ENCODE data around the gene PIF1.

PIF1 gene

DNA sequence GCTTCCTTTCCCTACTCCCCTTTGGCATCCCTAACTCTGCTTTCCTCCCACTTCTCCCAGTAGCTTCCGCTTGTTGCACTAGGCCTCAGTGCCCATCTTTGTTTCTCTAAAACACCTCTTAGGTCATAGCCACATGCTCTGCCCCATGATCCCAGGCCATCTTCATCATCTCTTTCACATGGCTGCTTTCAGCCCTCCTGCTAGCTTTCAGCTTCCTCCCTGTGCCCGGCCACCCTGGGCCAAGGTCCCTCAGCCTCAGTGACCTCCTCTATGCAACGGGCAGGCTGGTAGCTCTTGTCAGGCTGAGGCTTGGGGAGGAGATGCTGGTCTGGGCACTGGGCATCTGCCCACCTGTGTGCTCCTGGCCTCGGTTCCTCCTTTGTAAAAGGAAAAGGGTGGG is 18.5 kb upstream of the PIF1 start:
- peak overlapping the region; percentile 21; the same call in 1 of the 2 replicates for H3K4me2 ChIP-seq
- TF ChIP-seq, protein P1, sequence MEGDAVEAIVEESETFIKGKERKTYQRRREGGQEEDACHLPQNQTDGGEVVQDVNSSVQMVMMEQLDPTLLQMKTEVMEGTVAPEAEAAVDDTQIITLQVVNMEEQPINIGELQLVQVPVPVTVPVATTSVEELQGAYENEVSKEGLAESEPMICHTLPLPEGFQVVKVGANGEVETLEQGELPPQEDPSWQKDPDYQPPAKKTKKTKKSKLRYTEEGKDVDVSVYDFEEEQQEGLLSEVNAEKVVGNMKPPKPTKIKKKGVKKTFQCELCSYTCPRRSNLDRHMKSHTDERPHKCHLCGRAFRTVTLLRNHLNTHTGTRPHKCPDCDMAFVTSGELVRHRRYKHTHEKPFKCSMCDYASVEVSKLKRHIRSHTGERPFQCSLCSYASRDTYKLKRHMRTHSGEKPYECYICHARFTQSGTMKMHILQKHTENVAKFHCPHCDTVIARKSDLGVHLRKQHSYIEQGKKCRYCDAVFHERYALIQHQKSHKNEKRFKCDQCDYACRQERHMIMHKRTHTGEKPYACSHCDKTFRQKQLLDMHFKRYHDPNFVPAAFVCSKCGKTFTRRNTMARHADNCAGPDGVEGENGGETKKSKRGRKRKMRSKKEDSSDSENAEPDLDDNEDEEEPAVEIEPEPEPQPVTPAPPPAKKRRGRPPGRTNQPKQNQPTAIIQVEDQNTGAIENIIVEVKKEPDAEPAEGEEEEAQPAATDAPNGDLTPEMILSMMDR (conservative IDR thresholded peaks at IDR 0.05; ENCODE audit: low read depth, low read length): no peak
- H3K79me2 ChIP-seq (ENCODE audit: insufficient read depth, low read depth): peaks cover 15% of the 10 kb centered on the region; the same call in 1 of the 2 replicates
- no peaks in the 10 kb centered on the region for H3K36me3 ChIP-seq (ENCODE audit: insufficient read depth)
- no peak overlapping the region for H3K27ac ChIP-seq
- H4K20me1 ChIP-seq (ENCODE audit: insufficient read depth): no peaks in the 10 kb centered on the region
- H3K9ac ChIP-seq: no peak overlapping the region
- H3K4me3 ChIP-seq (IDR thresholded peaks at IDR 0.05; ENCODE audit: insufficient read depth, low read depth, low read length): no peak overlapping the region
- no peaks in the 10 kb centered on the region for H3K27me3 ChIP-seq (ENCODE audit: insufficient read depth, low read depth)
- H3K4me1 ChIP-seq (ENCODE audit: low read depth, poor library complexity, severe bottlenecking): peaks cover 44% of the 10 kb centered on the region
- no peak overlapping the region for H2AFZ ChIP-seq (ENCODE audit: low read depth)

- Histone ChIP-seq H3K4me3 (IDR thresholded peaks at IDR 0.05; ENCODE audit: insufficient read depth, low read depth, low read length) (no peak overlapping the region), H3K36me3 (ENCODE audit: insufficient read depth) (no peaks in the 10 kb centered on the region), H3K27me3 (ENCODE audit: insufficient read depth, low read depth) (no peaks in the 10 kb centered on the region), H3K4me2 (peak overlapping the region; percentile 79), H4K20me1 (ENCODE audit: insufficient read depth) (no peaks in the 10 kb centered on the region), H2AFZ (ENCODE audit: low read depth) (no peak overlapping the region), H3K9ac (peak overlapping the region; percentile 72; the same call in 1 of the 2 replicates), H3K79me2 (ENCODE audit: insufficient read depth, low read depth) (peaks cover 12% of the 10 kb centered on the region; the same call in 1 of the 2 replicates), H3K27ac (peak overlapping the region; percentile 9; the same call in 1 of the 2 replicates), H3K4me1 (ENCODE audit: low read depth, poor library complexity, severe bottlenecking) (peaks cover 44% of the 10 kb centered on the region)
- TF ChIP-seq, protein P1 (conservative IDR thresholded peaks at IDR 0.05; ENCODE audit: low read depth, low read length): no peak
Observed at GRCh38 chr15:64842986-64843561, 17.6 kb upstream of the PIF1 start.

- Histone ChIP-seq H3K27ac (peak overlapping the region; percentile 9; the same call in 1 of the 2 replicates), H3K4me1 (ENCODE audit: low read depth, poor library complexity, severe bottlenecking) (peaks cover 42% of the 10 kb centered on the region)
Observed at GRCh38 chr15:64842096-64842939, 16.9 kb upstream of the PIF1 start.

GRCh38 chr15:64841344-64842095 is 16.1 kb upstream of the PIF1 start, which contains the start of gene PLEKHO2:
Gene PLEKHO2, plus strand, starts transcription at chr15:64841915. Its CDS starts 102 bp downstream, at chr15:64842017.
- peaks cover 9% of the 10 kb centered on the region; the same call in 1 of the 2 replicates for H3K79me2 ChIP-seq (ENCODE audit: insufficient read depth, low read depth)
- peak within 1 kb of the TSS; percentile 24 for H3K27ac ChIP-seq
- H3K4me2 ChIP-seq: peak within 1 kb of the TSS; percentile 92
- H4K20me1 ChIP-seq (ENCODE audit: insufficient read depth): no peaks in the 10 kb centered on the region
- H2AFZ ChIP-seq (ENCODE audit: low read depth): peak within 1 kb of the TSS; percentile 86
- H3K4me1 ChIP-seq (ENCODE audit: low read depth, poor library complexity, severe bottlenecking): peaks cover 42% of the 10 kb centered on the region
- no peaks in the 10 kb centered on the region for H3K36me3 ChIP-seq (ENCODE audit: insufficient read depth)
- no peak within 1 kb of the TSS for H3K4me3 ChIP-seq (IDR thresholded peaks at IDR 0.05; ENCODE audit: insufficient read depth, low read depth, low read length)
- H3K27me3 ChIP-seq (ENCODE audit: insufficient read depth, low read depth): no peaks in the 10 kb centered on the region
- H3K9ac ChIP-seq: peak within 1 kb of the TSS; percentile 72; the same call in 1 of the 2 replicates
- TF ChIP-seq, protein P1 (conservative IDR thresholded peaks at IDR 0.05; ENCODE audit: low read depth, low read length): no peak

More at GRCh38 chr15:64842096-64842939, 16.9 kb upstream of the PIF1 start:
- Histone ChIP-seq H3K4me2 (peak overlapping the region; percentile 79), H3K4me3 (IDR thresholded peaks at IDR 0.05; ENCODE audit: insufficient read depth, low read depth, low read length) (no peak overlapping the region), H3K79me2 (ENCODE audit: insufficient read depth, low read depth) (peaks cover 9% of the 10 kb centered on the region; the same call in 1 of the 2 replicates), H2AFZ (ENCODE audit: low read depth) (peak overlapping the region; percentile 73), H3K9ac (peak overlapping the region; percentile 72; the same call in 1 of the 2 replicates), H4K20me1 (ENCODE audit: insufficient read depth) (no peaks in the 10 kb centered on the region), H3K36me3 (ENCODE audit: insufficient read depth) (no peaks in the 10 kb centered on the region), H3K27me3 (ENCODE audit: insufficient read depth, low read depth) (no peaks in the 10 kb centered on the region)
- TF ChIP-seq, protein P1 (conservative IDR thresholded peaks at IDR 0.05; ENCODE audit: low read depth, low read length): no peak
